DMS53 (cell line): ENCODE data around the gene VWDE.
A peak's percentile ranks its signal among the peaks of the same experiment; 100 is the strongest.
"Not testable (repeated sequence)": the region's sequence is repeated elsewhere in the genome, so short reads cannot be mapped to it uniquely, and the experiment has no call there.

Experiments
- DNase-seq: peaks from one replicate; lab custom pipeline; 2025; lab: John Stamatoyannopoulos, UW

Gene VWDE

GRCh38 chr7:12403287-12404181 lies at the start of gene VWDE:
TSS of gene VWDE (minus strand) at chr7:12403865. CDS start at chr7:12403716, 149 bp downstream.
- peak; percentile 91 for DNase-seq

GRCh38 chr7:12453136-12453535 lies 49.5 kb upstream of the VWDE start:
- DNase-seq, result not testable (repeated sequence)

GRCh38 chr7:12450615-12451014 lies 47.0 kb upstream of the VWDE start:
- DNase-seq, result no peak

- DNase-seq, result no peak
These were observed 41.1 kb upstream of the VWDE start for GRCh38 chr7:12444785-12445184.

GRCh38 chr7:12440229-12440628 lies 36.6 kb upstream of the VWDE start:
- DNase-seq, result no peak

GRCh38 chr7:12436896-12437535 lies 33.4 kb upstream of the VWDE start:
- DNase-seq, result peak; percentile 60

- no peak for DNase-seq
These were observed 32.5 kb upstream of the VWDE start for GRCh38 chr7:12436126-12436525.

- peak; percentile 49 for DNase-seq
These were observed 30.5 kb upstream of the VWDE start for GRCh38 chr7:12434012-12434642.

- peak; percentile 93 for DNase-seq
These were observed 28.4 kb upstream of the VWDE start for GRCh38 chr7:12431886-12432556.

- no peak for DNase-seq
These were observed 21.6 kb upstream of the VWDE start for GRCh38 chr7:12425311-12425710.

GRCh38 chr7:12423997-12424745 lies 20.5 kb upstream of the VWDE start:
- DNase-seq, result no peak

GRCh38 chr7:12423355-12423996 lies 19.8 kb upstream of the VWDE start:
- no peak for DNase-seq

GRCh38 chr7:12422554-12423320 lies 19.1 kb upstream of the VWDE start:
- no peak for DNase-seq

GRCh38 chr7:12418452-12418851 lies 14.8 kb upstream of the VWDE start:
- DNase-seq, result no peak

GRCh38 chr7:12415072-12415471 lies 11.4 kb upstream of the VWDE start:
- DNase-seq, result no peak

- no peak for DNase-seq
These were observed 8.7 kb upstream of the VWDE start for GRCh38 chr7:12412407-12412806.

- DNase-seq, result no peak
These were observed 6.9 kb upstream of the VWDE start for GRCh38 chr7:12410523-12410922.

- no peak for DNase-seq
These were observed 5.5 kb upstream of the VWDE start for GRCh38 chr7:12409097-12409711.

GRCh38 chr7:12407652-12408051 lies 4.0 kb upstream of the VWDE start:
- DNase-seq, result not testable (repeated sequence)

- no peak for DNase-seq
These were observed 1.3 kb downstream of the VWDE start for GRCh38 chr7:12402365-12402725.
